IMR-90 (cell line): ENCODE results near the gene PANK4. TPM values are rescaled to one million over a fixed set of nuclear protein-coding genes. Genes with fewer than 3 reads are reported as not detected.
A peak's percentile ranks its signal among the peaks of the same experiment; 100 is the strongest.

Experiments used
- ATAC-seq: fragments of 200-7000 bp; cut with Tn5 transposase; 2 replicates; pipeline ENCODE4 v1.9.1; 2020; ENCODE audit warnings: low read depth, mild to moderate bottlenecking, moderate library complexity
- BruUV-seq: library from RNA; stranded (reverse); fragments of 400-500 nt; replicated peaks from 2 replicates; lab custom pipeline; 2021; lab: Mats Ljungman, UMichigan
- CTCF ChIA-PET: fragments of 300-600 bp; formaldehyde crosslinking; extraction: SDS; loops from one replicate; lab custom pipeline; 2021; ENCODE audit warnings: antibody characterized with exemption; lab: Yijun Ruan, JAX
- POLR2A ChIA-PET: fragments of 300-600 bp; sonication (Branson Sonifier 250); formaldehyde crosslinking; loops from one replicate; lab custom pipeline; 2022; ENCODE audit warnings: antibody characterized with exemption; ENCODE audit not compliant: unreplicated experiment; lab: Charles Lee
- DNase-seq: peaks from one replicate; pipeline ENCODE4 v3.0.0; 2013
- H2AFZ ChIP-seq: replicated peaks from 2 replicates; pipeline ENCODE3; 2013; ENCODE audit warnings: low read length, mild to moderate bottlenecking; ENCODE audit not compliant: poor library complexity
- H2AK5ac ChIP-seq: 2 replicates; pipeline ENCODE4 v1.6.1; 2013; ENCODE audit warnings: low read depth, low read length, inconsistent platforms
- H2AK9ac ChIP-seq: replicated peaks from 2 replicates; pipeline ENCODE3; 2013; ENCODE audit warnings: mild to moderate bottlenecking, low read depth, low read length, moderate library complexity; ENCODE audit not compliant: poor library complexity
- H2BK120ac ChIP-seq: 2 replicates; pipeline ENCODE4 v1.6.1; 2013; ENCODE audit warnings: low read depth, low read length, inconsistent platforms
- H2BK15ac ChIP-seq: 3 replicates; pipeline ENCODE4 v1.6.1; 2013; ENCODE audit warnings: low read depth, low read length, inconsistent platforms
- H2BK20ac ChIP-seq: 2 replicates; pipeline ENCODE4 v1.6.1; 2013; ENCODE audit warnings: low read depth, mild to moderate bottlenecking, inconsistent platforms, low read length, moderate library complexity
- H2BK5ac ChIP-seq: 2 replicates; pipeline ENCODE4 v1.6.1; 2013; ENCODE audit warnings: mild to moderate bottlenecking, low read depth, low read length, inconsistent platforms; ENCODE audit not compliant: poor library complexity, severe bottlenecking
- H3K14ac ChIP-seq: replicated peaks from 2 replicates; pipeline ENCODE4 v1.6.1; 2013; ENCODE audit warnings: low read depth, low read length, inconsistent platforms
- H3K18ac ChIP-seq: 2 replicates; pipeline ENCODE4 v1.6.1; 2013; ENCODE audit warnings: low read depth, low read length, control low read depth
- H3K23ac ChIP-seq: 2 replicates; pipeline ENCODE4 v1.6.1; 2013; ENCODE audit warnings: low read depth, low read length, inconsistent platforms
- H3K27ac ChIP-seq: 2 replicates; pipeline ENCODE4 v1.5.1; 2013; ENCODE audit warnings: mild to moderate bottlenecking, control low read depth, low read length; ENCODE audit not compliant: insufficient read depth
- H3K27me3 ChIP-seq: 2 replicates; pipeline ENCODE4 v1.6.1; 2013; ENCODE audit warnings: low read length; ENCODE audit not compliant: control insufficient read depth, insufficient read depth
- H3K36me3 ChIP-seq: 2 replicates; pipeline ENCODE4 v1.6.1; 2013; ENCODE audit warnings: low read length, mixed read lengths; ENCODE audit not compliant: control insufficient read depth, insufficient read depth
- H3K4ac ChIP-seq: 2 replicates; pipeline ENCODE4 v1.6.1; 2013; ENCODE audit warnings: low read depth, low read length, inconsistent platforms
- H3K4me1 ChIP-seq: 2 replicates; pipeline ENCODE4 v1.6.1; 2013; ENCODE audit warnings: low read length, mixed read lengths; ENCODE audit not compliant: control insufficient read depth, insufficient read depth
- H3K4me2 ChIP-seq: 2 replicates; pipeline ENCODE4 v1.6.1; 2013; ENCODE audit warnings: low read depth, mild to moderate bottlenecking, control low read depth, low read length, moderate library complexity
- H3K4me3 ChIP-seq: 2 replicates; pipeline ENCODE4 v1.5.1; 2013; ENCODE audit warnings: low read depth, mild to moderate bottlenecking, control low read depth, low read length, moderate library complexity; ENCODE audit not compliant: insufficient read depth
- H3K56ac ChIP-seq: 2 replicates; pipeline ENCODE4 v1.6.1; 2013; ENCODE audit warnings: low read length, inconsistent platforms; ENCODE audit not compliant: insufficient read depth; ENCODE audit errors: extremely low read depth
- H3K79me1 ChIP-seq, 2 experiments: 2 replicates each; pipeline ENCODE4 v1.6.1; 2013; ENCODE audit warnings: low read length in 2 of 2, inconsistent platforms in 1 of 2, low read depth in 1 of 2
- H3K9ac ChIP-seq: 2 replicates; pipeline ENCODE4 v1.6.1; 2013; ENCODE audit warnings: low read depth, low read length, control low read depth
- H3K9me1 ChIP-seq: 2 replicates; pipeline ENCODE4 v1.6.1; 2013; ENCODE audit warnings: low read length, inconsistent platforms; ENCODE audit not compliant: insufficient read depth
- H3K9me3 ChIP-seq: 2 replicates; pipeline ENCODE4 v1.6.1; 2013; ENCODE audit warnings: low read length; ENCODE audit not compliant: control insufficient read depth, insufficient read depth
- H4K20me1 ChIP-seq: 2 replicates; pipeline ENCODE4 v1.6.1; 2013; ENCODE audit warnings: low read length, inconsistent platforms; ENCODE audit not compliant: insufficient read depth
- H4K5ac ChIP-seq: 2 replicates; pipeline ENCODE4 v1.6.1; 2013; ENCODE audit warnings: mild to moderate bottlenecking, low read depth, low read length, control low read depth
- H4K8ac ChIP-seq, 2 experiments: 2 replicates each; pipeline ENCODE4 v1.6.1; 2013; ENCODE audit warnings: low read depth in 2 of 2, low read length in 2 of 2, control low read depth in 1 of 2, inconsistent platforms in 1 of 2
- H4K91ac ChIP-seq: 2 replicates; pipeline ENCODE4 v1.6.1; 2013; ENCODE audit warnings: low read depth, low read length, inconsistent platforms; ENCODE audit not compliant: insufficient read depth
- CHD1 ChIP-seq: IDR thresholded peaks from 2 replicates; pipeline ENCODE4 v1.6.1; 2012; ENCODE audit warnings: low read depth, low read length, improper control_type of control experiment
- WGBS, 2 experiments: methylation state at CpG; one replicate each; pipeline versions ENCODE4 v1.1.5 to v1.1.7; 2013; ENCODE audit warnings: missing lambda C conversion rate in 2 of 2; ENCODE audit not compliant: insufficient read length in 1 of 2; ENCODE audit errors: extremely low coverage in 2 of 2; 5-methylcytosine and 5-hydroxymethylcytosine counted together
- dilution Hi-C: fragments of 300-500 bp; cut with HindIII; formaldehyde crosslinking; loops from one replicate; pipeline ENCODE4 v1.14.3; 2018; ENCODE audit warnings: low sequenced_read_pairs; ENCODE audit not compliant: unreplicated experiment
- in situ Hi-C: fragments of 300-500 bp; cut with MboI; formaldehyde crosslinking; loops from 3 replicates; pipeline ENCODE4 v1.14.3; 2019; ENCODE audit warnings: low sequenced_read_pairs, inconsistent platforms, mixed read lengths
- intact Hi-C: fragments of 100-400 bp; cut with micrococcal nuclease; formaldehyde crosslinking; loops from 2 replicates; pipeline ENCODE4 v1.10.0; 2022
- polyA plus RNA-seq, 3 experiments: library from polyadenylated mRNA; depleted of rRNA; stranded (reverse); fragments of >200 nt; gene quantifications; 2 replicates each; pipeline ENCODE4 v1.2.3, GENCODE V29; 2012; ENCODE audit warnings: low replicate concordance in 1 of 3
- total RNA-seq: library from RNA; depleted of rRNA; stranded (reverse); fragments of >200 nt; gene quantifications from 2 replicates; pipeline ENCODE4 v1.2.3, GENCODE V29; 2012

PANK4 gene
- total and polyA plus RNA-seq, 2 of the 4 experiments (the other 2 are of a cell fraction) = 14.0 to 18.5 TPM

DNA sequence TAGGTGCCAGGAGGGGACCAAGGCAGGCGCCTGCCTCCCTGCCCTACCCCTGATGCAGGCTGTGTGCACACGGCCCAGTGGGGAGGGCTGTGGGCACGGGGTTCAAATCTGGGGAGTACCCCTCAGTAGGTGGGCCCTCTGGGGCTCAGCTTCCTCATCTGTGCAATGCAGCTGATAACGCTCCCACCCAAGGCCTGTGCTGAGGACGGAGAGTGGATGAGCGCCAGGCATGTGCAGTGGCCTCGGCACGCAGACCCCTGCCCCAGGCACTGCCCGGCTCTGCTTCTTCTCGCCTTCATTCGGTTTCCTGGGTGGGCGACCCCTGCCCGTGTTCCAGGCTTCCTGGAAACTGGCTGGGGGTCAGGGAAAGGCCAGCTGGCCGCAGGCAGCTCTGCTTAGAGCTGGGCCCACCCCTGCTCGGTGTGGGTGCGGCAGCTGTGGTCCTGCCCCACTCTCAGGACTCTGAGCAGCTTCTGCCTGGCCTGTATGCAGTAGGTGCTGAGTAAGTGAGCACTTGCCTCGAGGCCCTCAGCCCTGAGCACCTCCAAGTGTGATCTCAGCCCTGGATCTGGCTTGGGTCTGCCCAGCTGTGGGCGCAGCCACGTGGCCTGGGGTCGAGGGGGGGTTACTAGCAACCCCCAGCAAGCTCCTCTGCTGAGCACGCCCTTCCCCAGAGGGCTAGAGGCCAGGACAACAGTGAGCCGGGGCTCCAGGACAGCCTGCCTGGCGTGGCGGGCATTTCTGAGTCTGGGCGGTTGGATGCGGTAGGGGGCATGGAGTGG is 17.9 kb upstream of the PANK4 start:
- ATAC-seq (no peak), DNase-seq (no peak)
- intact Hi-C loops = no loop called here
- dilution Hi-C loops = no loop called here
- Histone ChIP-seq H3K9me3 (no peaks in the 10 kb centered on the region), H3K27me3 (peaks cover 2% of the 10 kb centered on the region; the same call in 1 of the 2 replicates), H4K5ac (no peak overlapping the region), H3K4ac (no peak overlapping the region), H3K23ac (no peak overlapping the region), H3K36me3 (no peaks in the 10 kb centered on the region), H2AFZ (peak overlapping the region; percentile 71), H2AK9ac (peak overlapping the region; percentile 82), H3K4me1 (peaks cover 10% of the 10 kb centered on the region), H3K4me2 (no peak overlapping the region), H2BK120ac (no peak overlapping the region), H2BK15ac (no peak overlapping the region), H2BK5ac (no peak overlapping the region), H2AK5ac (0 out of 2 replicates have a peak overlapping the region, but pooled peaks have one; percentile 16), H3K18ac (no peak overlapping the region), H3K9me1 (no peaks in the 10 kb centered on the region), H2BK20ac (no peak overlapping the region), H3K79me1 (peaks cover 0 to 10% of the 10 kb centered on the region in 2 experiments; a peak in 1 of 4 replicates), H3K56ac (no peak overlapping the region), H4K91ac (no peak overlapping the region; the same call in 1 of the 2 replicates), H4K8ac (no peak overlapping the region), H3K14ac (no peak overlapping the region), H3K9ac (no peak overlapping the region), H3K4me3 (no peak overlapping the region), H3K27ac (no peak overlapping the region), H4K20me1 (0 out of 2 replicates have a peak, but pooled peaks cover 3% of the 10 kb centered on the region)
- no TSS peak for BruUV-seq
- WGBS, 2 experiments = 63% methylated on average over 11 of the region's 26 CpGs; no CpG with 5 or more reads in 1 of the 2 experiments
- in situ Hi-C loops = loop anchor here (5.0 to 25.0 kb wide), 2 partner anchors 132 to 357 kb away; partner anchors contain the start of genes FAAP20 and PEX10
- no peak for TF ChIP-seq CHD1
- CTCF ChIA-PET = no interaction called here
- POLR2A ChIA-PET = no interaction called here
